Measurements from ENCODE around the gene MCRIP1. TPM values are rescaled to one million over a fixed set of nuclear protein-coding genes. Genes with fewer than 3 reads are reported as not detected.

Gene MCRIP1
- total RNA-seq, 4 donors from 2014 or later: 49.6 to 78.5 (median 57.2) TPM

DNA sequence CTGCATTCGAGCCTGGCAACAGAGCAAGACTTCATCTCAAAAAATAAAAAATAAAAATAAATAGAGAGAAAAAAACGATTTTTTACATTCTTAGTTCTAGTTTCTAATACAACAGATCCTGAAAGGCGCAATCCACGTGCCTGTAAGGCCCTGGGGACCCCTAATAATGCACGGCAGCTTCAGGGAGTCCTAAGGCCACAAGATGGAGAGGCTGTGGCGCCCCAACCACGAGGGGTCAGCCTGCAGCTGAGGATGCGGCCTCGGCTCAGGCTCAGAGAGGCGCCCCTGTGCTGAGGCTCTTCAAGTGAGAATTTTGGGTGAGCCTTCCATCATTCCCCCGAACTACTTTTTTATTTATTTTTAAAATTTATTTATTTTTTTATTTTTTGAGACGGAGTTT lies 16.4 kb upstream of the MCRIP1 start:
- ATAC-seq (ENCODE audit: low FRiP score) (no peak), DNase-seq (ENCODE audit: low spot score) (no peak)
- TF ChIP-seq CTCF (IDR thresholded peaks at IDR 0.05): no peak

DNA sequence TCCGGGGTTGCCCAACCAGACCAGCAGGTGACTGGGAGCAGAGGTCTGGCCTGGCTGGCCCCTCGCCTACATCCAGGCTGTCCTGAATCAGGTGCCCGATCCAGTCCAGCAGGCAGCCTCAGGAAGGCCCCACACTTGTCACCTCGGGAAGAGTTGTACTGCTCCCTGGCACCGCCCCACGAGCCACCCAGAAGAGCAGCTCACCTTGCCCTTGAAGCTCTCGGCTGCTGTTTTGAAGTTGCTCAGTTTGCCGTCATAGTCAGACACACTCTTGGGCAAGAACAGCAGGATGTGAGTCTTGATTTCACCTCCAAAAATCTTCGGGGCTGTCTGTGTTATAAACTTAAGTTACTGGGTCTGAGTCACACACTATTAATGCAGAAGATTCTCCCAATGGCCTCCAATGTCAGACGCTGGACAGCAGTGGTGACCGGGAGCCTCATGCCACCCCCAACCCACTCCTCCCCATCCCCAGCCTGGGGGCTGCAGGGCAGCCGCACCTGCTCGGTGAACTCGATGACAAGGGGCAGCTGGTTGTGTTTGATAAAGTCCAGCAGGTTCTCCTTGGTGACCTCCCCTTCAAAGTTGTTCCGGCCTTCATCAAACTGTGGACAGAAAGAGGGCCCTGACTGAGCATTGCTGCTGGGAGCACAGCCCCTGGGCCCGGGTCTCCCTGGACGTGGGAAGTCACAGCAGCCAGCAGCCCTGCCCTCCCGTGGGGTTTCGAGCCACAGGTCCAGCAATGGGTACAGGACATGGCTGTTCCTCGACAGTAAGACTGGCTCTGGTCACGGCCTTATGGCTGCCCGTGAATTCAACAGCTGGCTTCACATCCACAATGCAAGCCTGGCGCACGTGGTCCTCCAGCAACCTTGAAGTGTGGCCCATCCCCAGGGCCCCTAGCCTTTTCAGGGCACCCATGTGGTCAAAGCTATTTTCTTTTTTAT lies 13.9 kb upstream of the MCRIP1 start:
- no peak for ATAC-seq (ENCODE audit: low FRiP score)
- no peak for TF ChIP-seq CTCF (IDR thresholded peaks at IDR 0.05)
- no peak for DNase-seq (ENCODE audit: low spot score)

DNA sequence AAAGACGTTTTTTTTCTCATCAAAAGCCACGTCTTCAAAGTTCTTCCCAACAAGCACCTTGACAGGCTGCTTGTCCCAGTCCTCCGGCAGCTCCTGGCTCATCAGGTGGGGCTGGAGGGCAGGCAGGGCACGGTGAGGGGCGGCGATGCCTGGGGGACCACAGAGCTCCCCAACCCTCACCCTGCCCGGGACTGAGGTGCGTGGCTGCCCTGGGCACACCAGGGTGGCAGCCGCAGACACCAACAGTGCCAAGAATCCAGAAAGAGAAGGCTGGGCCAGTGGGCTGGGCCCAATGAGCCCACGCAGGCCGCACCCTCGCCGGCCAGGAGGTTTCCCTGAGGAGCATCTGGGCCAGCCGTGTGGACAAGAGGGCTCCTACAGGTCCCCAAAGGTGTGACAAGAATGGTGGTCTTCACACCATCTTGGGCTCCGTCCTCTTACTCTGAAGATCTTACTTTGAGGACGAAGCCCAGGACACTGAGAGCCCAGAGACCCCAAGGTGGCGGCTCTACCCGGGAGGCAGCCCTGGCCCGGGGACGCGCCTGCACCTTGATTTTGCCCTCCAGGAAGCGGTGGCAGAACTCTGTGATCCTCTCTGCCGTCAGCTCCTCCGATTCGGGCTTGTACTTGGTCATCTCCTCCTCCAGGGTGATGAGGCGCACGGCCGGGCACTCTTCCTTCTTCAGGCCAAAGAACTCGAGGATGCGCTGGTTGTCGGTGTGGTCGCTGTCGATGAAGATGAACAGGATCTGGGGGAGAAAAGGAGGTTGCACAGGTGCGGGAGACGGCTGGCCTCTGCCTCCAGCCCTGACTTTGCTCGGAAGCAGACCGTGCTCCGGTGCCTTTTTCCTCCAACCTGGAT lies 13.0 kb upstream of the MCRIP1 start:
- ATAC-seq (ENCODE audit: low FRiP score) (no peak), DNase-seq (ENCODE audit: low spot score) (no peak)
- TF ChIP-seq CTCF (IDR thresholded peaks at IDR 0.05): no peak

GRCh38 chr17:81845361-81845760 lies 12.3 kb upstream of the MCRIP1 start:
- DNase-seq (ENCODE audit: low spot score) (no peak), ATAC-seq (ENCODE audit: low FRiP score) (no peak)
- TF ChIP-seq CTCF (IDR thresholded peaks at IDR 0.05): no peak

DNA sequence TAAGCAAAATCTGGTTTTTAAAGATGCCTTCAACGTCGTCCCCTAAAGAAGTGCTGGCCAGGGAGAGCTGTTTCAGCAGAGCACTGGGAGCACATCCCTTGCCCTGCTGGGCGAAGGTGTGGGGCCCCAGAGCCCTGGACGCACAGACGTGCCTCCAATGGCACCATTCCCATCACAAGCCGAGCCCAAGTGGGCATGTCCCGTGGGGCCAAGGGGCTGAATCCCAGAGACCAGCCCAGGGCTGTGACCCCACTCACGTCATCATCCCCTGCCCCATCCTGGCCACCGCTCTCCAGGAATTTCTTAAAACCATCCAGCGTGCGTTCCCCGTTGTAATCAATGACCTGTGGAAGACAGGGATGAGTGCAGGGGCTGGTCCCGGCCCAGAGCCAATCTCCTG lies 11.8 kb upstream of the MCRIP1 start:
- TF ChIP-seq CTCF (IDR thresholded peaks at IDR 0.05): no peak
- DNase-seq (ENCODE audit: low spot score) (no peak), ATAC-seq (ENCODE audit: low FRiP score) (no peak)

DNA sequence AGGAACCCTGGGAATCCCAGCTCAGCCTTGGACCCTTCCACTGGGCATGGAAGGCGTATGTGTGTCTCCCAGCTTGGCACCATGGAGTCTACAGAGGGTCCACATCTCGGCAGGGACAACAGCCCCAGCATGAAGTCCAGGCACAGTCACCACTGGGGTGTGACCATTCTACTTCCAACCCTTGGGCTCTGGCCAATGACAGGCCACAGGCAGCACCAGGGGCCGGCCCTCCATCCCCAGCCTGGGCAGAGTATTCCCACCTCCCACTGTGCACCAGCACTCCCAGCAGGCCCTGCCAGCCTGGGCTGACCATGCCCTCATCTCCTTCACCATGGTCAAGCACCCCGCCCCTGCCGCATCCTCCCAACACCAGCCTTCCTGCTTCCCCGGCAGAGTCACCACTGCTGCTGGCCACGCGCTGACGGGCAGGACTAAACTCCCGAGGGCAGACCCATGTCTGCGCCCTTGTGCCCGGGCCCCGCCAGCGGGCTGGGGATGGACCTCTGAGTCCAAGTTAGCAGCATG lies 11.3 kb upstream of the MCRIP1 start:
- no peak for TF ChIP-seq CTCF (IDR thresholded peaks at IDR 0.05)
- DNase-seq (ENCODE audit: low spot score) (no peak), ATAC-seq (ENCODE audit: low FRiP score) (no peak)

Data from omental fat pad (tissue), 4 donors.